ENCODE measurements around the gene KRTAP4-5.
"Not testable (repeated sequence)": the region's sequence is repeated elsewhere in the genome, so short reads cannot be mapped to it uniquely, and the experiment has no call there.

The KRTAP4-5 gene

GRCh38 chr17:41149652-41149985, at the start of gene KRTAP4-5:
Gene KRTAP4-5 (minus strand): TSS chr17:41149825. CDS start chr17:41149767, 58 bp downstream.
- no peak for DNase-seq

- DNase-seq: no peak
These were observed 46.4 kb upstream of the KRTAP4-5 start for GRCh38 chr17:41196068-41196467.

- DNase-seq: no peak
These were observed 40.7 kb upstream of the KRTAP4-5 start for GRCh38 chr17:41190328-41190727.

GRCh38 chr17:41189837-41190318, 40.3 kb upstream of the KRTAP4-5 start, which contains the start of gene KRTAP9-1:
Gene KRTAP9-1 (plus strand): TSS chr17:41189887. CDS start chr17:41189887, 0 bp downstream.
- DNase-seq: not testable (repeated sequence)

- no peak for DNase-seq
These were observed 37.2 kb upstream of the KRTAP4-5 start for GRCh38 chr17:41186872-41187271.

- no peak for DNase-seq
These were observed 35.4 kb upstream of the KRTAP4-5 start for GRCh38 chr17:41185001-41185400.

- no peak for DNase-seq
These were observed 34.9 kb upstream of the KRTAP4-5 start, which contains the start of gene KRTAP4-1 for GRCh38 chr17:41184480-41184961. Gene KRTAP4-1 (minus strand): TSS chr17:41184911. CDS start chr17:41184854, 57 bp downstream.

GRCh38 chr17:41178843-41179616, 29.4 kb upstream of the KRTAP4-5 start:
- no peak for DNase-seq

- no peak for DNase-seq
These were observed 28.7 kb upstream of the KRTAP4-5 start for GRCh38 chr17:41178341-41178740.

- no peak for DNase-seq
These were observed 28.2 kb upstream of the KRTAP4-5 start, which contains the start of gene KRTAP4-2 for GRCh38 chr17:41177727-41178271. Gene KRTAP4-2 (minus strand): TSS chr17:41178221. CDS start chr17:41178164, 57 bp downstream.

- no peak for DNase-seq
These were observed 27.2 kb upstream of the KRTAP4-5 start for GRCh38 chr17:41176744-41177387.

GRCh38 chr17:41171886-41172285, 22.3 kb upstream of the KRTAP4-5 start:
- DNase-seq: no peak

- DNase-seq: no peak
These were observed 18.5 kb upstream of the KRTAP4-5 start, which contains the start of gene KRTAP4-3 for GRCh38 chr17:41168121-41168520. Gene KRTAP4-3 (minus strand): TSS chr17:41168221. CDS start chr17:41168172, 49 bp downstream.

- DNase-seq: no peak
These were observed 17.9 kb upstream of the KRTAP4-5 start for GRCh38 chr17:41167561-41167960.

GRCh38 chr17:41163828-41164227, 14.2 kb upstream of the KRTAP4-5 start:
- no peak for DNase-seq

GRCh38 chr17:41160648-41161047, 11.0 kb upstream of the KRTAP4-5 start, which contains the start of gene KRTAP4-4:
Gene KRTAP4-4 (minus strand): TSS chr17:41160748. CDS start chr17:41160691, 57 bp downstream.
- no peak for DNase-seq

- DNase-seq: not testable (repeated sequence)
These were observed 10.6 kb upstream of the KRTAP4-5 start for GRCh38 chr17:41160190-41160589.

GRCh38 chr17:41153856-41154255, 4.2 kb upstream of the KRTAP4-5 start:
- DNase-seq: peak; percentile 64

GRCh38 chr17:41151525-41151924, 1.9 kb upstream of the KRTAP4-5 start:
- DNase-seq: no peak

GRCh38 chr17:41150026-41150425, 401 bp upstream of the KRTAP4-5 start:
- no peak for DNase-seq

- not testable (repeated sequence) for DNase-seq
These were observed 514 bp downstream of the KRTAP4-5 start for GRCh38 chr17:41148971-41149651.

GRCh38 chr17:41147531-41148204, 2.0 kb downstream of the KRTAP4-5 start:
- no peak for DNase-seq
